HFF-Myc (cell line): Measurements from ENCODE around the gene GNAO1.

Experiments
- DNase-seq: peaks from one replicate; pipeline ENCODE4 v3.0.0-alpha.2; 2011; ENCODE audit warnings: low read depth; ENCODE audit errors: extremely low read depth
- H3K4me3 ChIP-seq: replicated peaks from 2 replicates; pipeline ENCODE4 v1.5.1; 2011; ENCODE audit warnings: low read depth, mild to moderate bottlenecking, control low read depth, low read length
- CTCF ChIP-seq: IDR thresholded peaks from 2 replicates; pipeline ENCODE4 v1.5.1; 2012; ENCODE audit warnings: mild to moderate bottlenecking, low read depth, low read length, control low read depth; ENCODE audit errors: missing control alignments

Gene GNAO1

GRCh38 chr16:56262551-56263245 is 71.4 kb downstream of the GNAO1 start:
- DNase-seq: no peak
- H3K4me3 ChIP-seq: no peak overlapping the region
- no peak for TF ChIP-seq CTCF

- no peak for TF ChIP-seq CTCF
- DNase-seq: no peak
- no peak overlapping the region for H3K4me3 ChIP-seq
These were observed 72.7 kb downstream of the GNAO1 start for GRCh38 chr16:56263711-56264608.

- no peak overlapping the region for H3K4me3 ChIP-seq
- no peak for DNase-seq
- TF ChIP-seq CTCF: no peak
These were observed 73.3 kb downstream of the GNAO1 start for GRCh38 chr16:56264609-56264972.

GRCh38 chr16:56265184-56265583 is 73.9 kb downstream of the GNAO1 start:
- H3K4me3 ChIP-seq: no peak overlapping the region
- no peak for DNase-seq
- TF ChIP-seq CTCF: no peak

GRCh38 chr16:56265746-56266145 is 74.5 kb downstream of the GNAO1 start:
- no peak for TF ChIP-seq CTCF
- DNase-seq: no peak
- no peak overlapping the region for H3K4me3 ChIP-seq

- TF ChIP-seq CTCF: no peak
- no peak overlapping the region for H3K4me3 ChIP-seq
- DNase-seq: no peak
These were observed 75.6 kb downstream of the GNAO1 start for GRCh38 chr16:56266641-56267607.
